Frontal cortex (tissue), 4 donors: Measurements from ENCODE around the gene PGAM5. TPM values are rescaled to one million over a fixed set of nuclear protein-coding genes. Genes with fewer than 3 reads are reported as not detected.

Experiments used
- DNase-seq, 2 donors: peaks; one replicate each; pipeline ENCODE4 v3.0.0; 2012; ENCODE audit warnings: low spot score in 2 of 2
- FAIRE-seq: peaks from 2 replicates; lab custom pipeline; 2012; peaks lifted over from hg19 to GRCh38; lab: Jason Lieb, UNC
- total RNA-seq: library from RNA; depleted of rRNA; stranded (reverse); fragments of >200 nt; gene quantifications from one replicate; pipeline ENCODE4 v1.2.3, GENCODE V29; 2014
- donor health status: control.
- donor health status: control.
- donor health status: control.

Gene PGAM5
- total RNA-seq, 1 donor from 2014 or later = 31.0 TPM

DNA sequence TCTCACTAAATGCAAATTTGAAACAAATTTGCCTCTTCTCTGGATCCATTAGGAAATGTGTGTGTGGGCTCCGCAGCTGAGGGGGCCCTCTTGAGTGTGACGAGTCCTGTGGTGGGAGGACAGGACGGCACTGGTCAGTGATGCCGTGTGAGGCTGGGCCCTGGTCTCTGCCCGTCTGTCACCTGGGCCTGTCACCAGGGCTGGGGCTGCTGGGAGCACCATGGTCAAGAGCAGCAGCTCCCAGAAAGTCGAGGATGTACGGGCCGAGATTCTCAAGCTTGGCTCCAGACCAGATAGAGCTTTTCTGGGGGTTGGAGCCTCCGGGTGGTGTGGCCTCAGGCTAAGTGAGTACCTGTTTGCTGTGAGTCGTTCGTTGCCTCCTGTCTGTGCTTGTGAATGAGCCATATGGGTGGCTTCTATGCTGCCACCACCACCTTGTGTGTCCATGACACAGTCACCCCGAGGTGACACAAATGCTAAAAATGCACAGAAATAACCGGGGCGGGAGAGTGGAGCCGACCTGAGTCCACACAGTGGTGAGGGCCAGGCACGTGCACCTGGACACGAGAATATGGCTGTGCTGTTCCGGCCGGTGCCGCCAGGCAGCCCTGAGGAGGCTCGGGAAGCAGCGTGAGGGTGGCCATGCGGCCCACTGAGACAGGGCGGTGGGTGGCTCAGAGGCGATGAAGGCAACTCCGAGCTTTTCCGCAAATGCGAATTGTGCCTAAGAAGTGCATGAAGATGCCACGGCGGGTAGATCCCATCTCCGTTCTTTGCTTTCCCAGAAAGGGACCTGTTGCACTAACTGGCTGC is 8.7 kb downstream of the PGAM5 start:
- DNase-seq (no peak), FAIRE-seq (no peak)

DNA sequence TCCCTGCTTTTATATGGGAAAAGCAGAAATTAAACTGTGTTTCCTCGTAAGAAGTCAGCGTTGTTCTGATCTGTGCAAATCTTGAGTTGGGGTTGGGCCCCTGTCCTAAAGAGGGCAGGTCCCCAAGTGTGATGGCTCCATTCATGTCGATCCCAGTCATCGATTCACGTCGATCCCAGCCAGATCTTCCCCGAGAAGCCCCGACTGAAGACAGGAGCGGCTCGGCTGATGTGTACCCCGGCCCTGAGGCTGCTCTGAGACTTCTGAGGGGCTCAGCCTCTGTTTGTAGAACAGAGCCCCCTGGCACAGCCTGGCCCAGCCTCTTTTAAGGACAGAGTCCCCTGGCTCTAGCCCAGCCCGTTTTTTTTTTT is 9.3 kb downstream of the PGAM5 start:
- FAIRE-seq = no peak
- DNase-seq = no peak

GRCh38 chr12:132720606-132721345 is 10.1 kb downstream of the PGAM5 start:
- no peak for DNase-seq
- no peak for FAIRE-seq

GRCh38 chr12:132723015-132723763 is 12.5 kb downstream of the PGAM5 start:
- no peak for FAIRE-seq

GRCh38 chr12:132723764-132724140 is 13.1 kb downstream of the PGAM5 start:
- no peak for DNase-seq

More at GRCh38 chr12:132723015-132723763, 12.5 kb downstream of the PGAM5 start:
- DNase-seq = no peak

GRCh38 chr12:132724506-132725241 is 14.0 kb downstream of the PGAM5 start:
- FAIRE-seq = no peak
- no peak for DNase-seq

More at GRCh38 chr12:132723764-132724140, 13.1 kb downstream of the PGAM5 start:
- FAIRE-seq = no peak

- no peak for DNase-seq
- no peak for FAIRE-seq
Measured at GRCh38 chr12:132726386-132726785, 15.7 kb downstream of the PGAM5 start.

DNA sequence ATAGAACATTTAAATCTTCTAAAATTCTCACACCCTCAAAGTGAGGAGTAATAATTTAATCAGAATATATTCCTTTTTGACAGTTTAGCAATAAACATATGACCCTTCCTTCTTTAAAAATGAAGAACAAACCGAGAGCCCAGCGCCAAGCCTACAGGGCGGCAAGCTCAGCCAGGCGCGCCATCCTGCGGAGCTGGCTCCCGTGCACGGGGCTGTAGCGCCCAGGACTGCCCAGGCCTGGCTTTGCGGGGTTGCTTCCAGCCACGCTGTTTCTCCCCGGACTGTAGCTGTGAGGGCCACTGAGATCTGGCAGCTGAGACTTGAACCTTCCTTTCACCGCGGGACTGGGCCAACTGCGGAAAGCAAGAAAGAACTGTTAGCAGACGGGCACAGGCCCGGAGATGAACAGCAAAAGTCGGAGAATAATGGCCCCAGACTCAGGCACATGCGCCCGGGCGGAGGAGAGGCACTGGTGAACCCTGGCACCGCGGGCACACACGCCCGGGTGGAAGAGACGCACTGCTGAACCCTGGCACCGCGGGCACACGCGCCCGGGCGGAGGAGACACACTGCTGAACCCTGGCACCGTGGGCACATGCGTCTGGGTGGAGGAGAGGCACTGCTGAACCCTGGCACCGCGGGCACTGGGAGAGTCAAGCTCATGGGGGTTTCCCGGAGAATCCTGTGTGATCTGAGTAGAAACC is 16.6 kb downstream of the PGAM5 start:
- no peak for DNase-seq
- FAIRE-seq = no peak

- no peak for DNase-seq
- FAIRE-seq = no peak
Measured at GRCh38 chr12:132728502-132728901, 17.9 kb downstream of the PGAM5 start.

DNA sequence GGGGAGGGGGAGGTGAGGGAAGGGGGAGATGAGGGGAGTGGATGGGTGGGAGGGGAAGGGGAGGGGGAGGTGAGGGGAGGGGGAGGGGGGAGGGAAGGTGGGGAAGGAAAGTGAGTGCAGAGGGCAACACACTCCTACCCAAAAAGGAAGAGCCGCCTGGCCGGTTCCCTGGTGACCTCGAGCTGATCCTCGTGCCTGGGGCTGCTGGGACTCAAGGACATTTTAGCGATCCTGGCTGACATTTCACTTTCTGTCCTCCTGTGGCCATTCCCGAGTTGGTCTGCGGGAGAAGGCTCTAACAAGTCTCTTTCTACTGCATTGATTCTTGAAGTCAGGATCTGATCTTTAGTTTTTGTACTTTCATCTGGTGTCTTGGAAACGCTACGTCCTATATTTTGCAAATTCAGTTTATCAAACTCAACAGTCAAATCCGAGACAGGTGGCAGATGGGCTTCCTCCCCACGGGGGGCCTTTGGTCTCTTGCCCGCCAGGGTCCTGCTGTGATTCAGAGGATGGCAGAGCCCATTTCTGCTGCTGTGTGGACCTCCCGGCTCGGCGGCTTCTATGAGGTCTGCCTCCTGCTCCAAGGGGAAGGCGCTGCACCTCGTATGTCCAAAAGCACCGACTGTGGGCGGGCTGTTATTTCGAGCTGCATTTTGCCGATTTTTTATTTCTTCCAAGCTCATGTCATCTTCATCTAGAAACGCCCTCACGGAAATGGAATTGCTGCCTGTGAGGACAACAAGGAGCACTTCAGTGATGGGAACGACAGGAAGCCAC is 19.1 kb downstream of the PGAM5 start:
- FAIRE-seq (no peak), DNase-seq (no peak)

- DNase-seq (no peak), FAIRE-seq (no peak)
Measured at GRCh38 chr12:132730353-132730752, 19.7 kb downstream of the PGAM5 start.

DNA sequence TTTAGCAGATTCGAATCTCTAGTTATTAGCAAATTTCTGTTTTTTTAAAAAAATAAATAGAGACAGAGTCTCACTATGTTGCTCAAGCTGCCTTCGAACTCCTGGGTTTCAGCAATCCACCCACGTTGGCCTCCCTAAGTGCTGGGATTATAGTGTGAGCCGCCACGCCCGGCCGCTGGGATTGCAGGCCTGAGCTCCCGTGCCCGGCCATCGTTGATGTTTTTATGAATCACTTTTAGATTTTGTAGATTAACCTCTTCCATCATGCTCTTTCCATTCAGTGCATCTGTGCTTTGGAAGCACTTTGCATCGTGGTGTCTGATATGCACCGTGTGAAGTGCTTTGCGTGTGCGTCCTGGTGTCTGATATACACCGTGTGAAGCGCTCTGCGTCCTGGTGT is 20.9 kb downstream of the PGAM5 start:
- no peak for DNase-seq

GRCh38 chr12:132734206-132734605 is 23.6 kb downstream of the PGAM5 start:
- no peak for DNase-seq
- FAIRE-seq = no peak

More for the DNA sequence above, 20.9 kb downstream of the PGAM5 start:
- FAIRE-seq = no peak

DNA sequence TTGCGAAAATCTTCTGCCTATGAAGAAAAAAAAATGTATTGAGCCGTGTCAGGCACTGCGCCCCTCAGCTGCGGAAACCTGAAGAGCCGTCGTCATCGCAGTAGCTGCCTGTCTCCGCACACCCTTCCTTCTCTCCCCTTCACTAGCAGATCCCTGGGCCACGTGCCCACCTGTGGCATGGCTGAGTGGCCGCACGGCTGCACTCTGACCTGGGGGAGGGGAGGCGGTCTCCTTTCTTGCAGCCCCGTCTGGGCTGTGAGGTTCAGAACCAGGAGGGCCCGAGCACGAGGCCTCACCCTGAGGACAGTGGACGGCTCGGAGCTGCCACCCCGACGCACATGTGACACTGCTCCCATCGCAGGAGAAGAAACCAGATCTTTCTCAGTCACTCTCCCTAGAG is 24.9 kb downstream of the PGAM5 start:
- DNase-seq = no peak
- no peak for FAIRE-seq

DNA sequence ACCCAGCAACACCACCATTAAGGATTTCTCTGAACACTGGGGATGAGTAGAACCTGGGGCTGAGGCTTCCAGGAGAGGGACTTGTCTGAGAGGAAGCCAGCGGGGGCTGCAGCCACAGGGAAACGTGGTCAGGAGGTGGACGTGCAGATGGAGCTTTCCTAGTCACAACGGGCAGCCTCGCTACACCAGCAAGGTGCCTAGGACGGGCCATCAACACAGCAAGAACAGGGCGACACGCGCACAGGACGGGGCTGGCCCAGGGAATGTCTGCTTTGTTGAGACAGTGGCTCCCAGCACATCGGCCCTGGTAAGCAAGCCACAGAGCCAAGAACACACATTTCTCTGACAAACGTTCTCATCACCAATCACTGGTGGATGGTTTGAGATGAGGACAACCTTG is 25.7 kb downstream of the PGAM5 start:
- no peak for FAIRE-seq
- DNase-seq = no peak

GRCh38 chr12:132736913-132737312 is 26.3 kb downstream of the PGAM5 start:
- FAIRE-seq = no peak

GRCh38 chr12:132739600-132740312 is 29.1 kb downstream of the PGAM5 start:
- FAIRE-seq (no peak), DNase-seq (no peak)

More at GRCh38 chr12:132736913-132737312, 26.3 kb downstream of the PGAM5 start:
- no peak for DNase-seq

- DNase-seq (no peak), FAIRE-seq (no peak)
Measured at GRCh38 chr12:132740313-132740646, 29.6 kb downstream of the PGAM5 start.
